Measurements from ENCODE around the gene SLC25A25. TPM values are rescaled to one million over a fixed set of nuclear protein-coding genes. Genes with fewer than 3 reads are reported as not detected.
A peak's percentile ranks its signal among the peaks of the same experiment; 100 is the strongest.

Gene SLC25A25
- total RNA-seq, 3 donors from 2014 or later (not counting 1 experiment from before 2014, with no cell fraction given): 16.8 to 19.1 (median 18.9) TPM

DNA sequence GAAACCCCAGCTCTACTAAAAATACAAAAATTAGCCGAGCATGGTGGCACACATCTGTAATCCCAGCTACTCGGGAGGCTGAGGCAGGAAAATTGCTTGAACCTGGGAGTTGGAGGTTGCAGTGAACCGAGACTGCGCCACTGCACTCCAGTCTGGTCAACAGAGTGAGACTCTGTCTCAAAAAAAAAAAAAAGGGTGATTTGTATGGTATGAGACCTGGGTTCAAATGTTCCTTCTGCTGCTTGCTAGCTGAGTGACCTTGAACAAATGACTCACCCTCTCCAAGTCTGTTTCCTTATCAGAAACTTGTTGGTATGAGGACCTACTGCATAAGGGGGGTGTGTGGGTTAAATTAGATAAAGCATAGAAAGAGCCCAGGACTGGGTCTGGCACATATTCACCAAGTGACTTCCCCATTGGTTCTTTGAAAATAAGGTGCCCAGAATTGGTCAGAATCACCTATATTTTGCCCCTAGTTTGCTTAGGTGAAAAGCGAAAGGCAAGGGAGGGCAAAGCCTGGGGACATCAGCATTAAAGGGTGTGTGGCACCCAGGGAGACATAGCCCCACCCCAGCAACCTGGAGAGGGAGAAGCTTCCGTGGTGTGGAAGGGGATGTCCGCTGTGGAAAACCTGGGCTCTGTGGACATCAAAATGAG, 9.9 kb downstream of the SLC25A25 start:
- no peaks in the 10 kb centered on the region for H3K36me3 Mint-ChIP-seq
- no peak overlapping the region for H3K27ac ChIP-seq (ENCODE audit: low read length)
- H3K9me3 ChIP-seq (ENCODE audit: control insufficient read depth, insufficient read depth, low read length): no peaks in the 10 kb centered on the region
- peak overlapping the region; percentile 49 to 62 for H3K27ac Mint-ChIP-seq
- ATAC-seq (no peak), DNase-seq (no peak)
- H3K27me3 Mint-ChIP-seq (ENCODE audit: low read depth in 2 of 2): no peaks in the 10 kb centered on the region
- TF ChIP-seq, protein P1, sequence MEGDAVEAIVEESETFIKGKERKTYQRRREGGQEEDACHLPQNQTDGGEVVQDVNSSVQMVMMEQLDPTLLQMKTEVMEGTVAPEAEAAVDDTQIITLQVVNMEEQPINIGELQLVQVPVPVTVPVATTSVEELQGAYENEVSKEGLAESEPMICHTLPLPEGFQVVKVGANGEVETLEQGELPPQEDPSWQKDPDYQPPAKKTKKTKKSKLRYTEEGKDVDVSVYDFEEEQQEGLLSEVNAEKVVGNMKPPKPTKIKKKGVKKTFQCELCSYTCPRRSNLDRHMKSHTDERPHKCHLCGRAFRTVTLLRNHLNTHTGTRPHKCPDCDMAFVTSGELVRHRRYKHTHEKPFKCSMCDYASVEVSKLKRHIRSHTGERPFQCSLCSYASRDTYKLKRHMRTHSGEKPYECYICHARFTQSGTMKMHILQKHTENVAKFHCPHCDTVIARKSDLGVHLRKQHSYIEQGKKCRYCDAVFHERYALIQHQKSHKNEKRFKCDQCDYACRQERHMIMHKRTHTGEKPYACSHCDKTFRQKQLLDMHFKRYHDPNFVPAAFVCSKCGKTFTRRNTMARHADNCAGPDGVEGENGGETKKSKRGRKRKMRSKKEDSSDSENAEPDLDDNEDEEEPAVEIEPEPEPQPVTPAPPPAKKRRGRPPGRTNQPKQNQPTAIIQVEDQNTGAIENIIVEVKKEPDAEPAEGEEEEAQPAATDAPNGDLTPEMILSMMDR (IDR thresholded peaks at IDR 0.05): no peak
- H3K9me3 Mint-ChIP-seq: no peaks in the 10 kb centered on the region
- H3K4me3 ChIP-seq (ENCODE audit: low read length): no peak overlapping the region
- H3K4me3 Mint-ChIP-seq: no peak overlapping the region
- H3K36me3 ChIP-seq (ENCODE audit: control insufficient read depth, insufficient read depth, low read length): no peaks in the 10 kb centered on the region
- intact Hi-C loops (cut with micrococcal nuclease): no loop called here
- 93% methylated on average over 5 of the region's 7 CpGs for WGBS (ENCODE audit: insufficient coverage)
- peaks cover 27 to 34% of the 10 kb centered on the region in 2 donors for H3K4me1 Mint-ChIP-seq
- no peaks in the 10 kb centered on the region for H3K27me3 ChIP-seq (ENCODE audit: control insufficient read depth, insufficient read depth, low read length)
- H3K4me1 ChIP-seq (ENCODE audit: control insufficient read depth, insufficient read depth, low read length): peaks cover 17% of the 10 kb centered on the region

DNA sequence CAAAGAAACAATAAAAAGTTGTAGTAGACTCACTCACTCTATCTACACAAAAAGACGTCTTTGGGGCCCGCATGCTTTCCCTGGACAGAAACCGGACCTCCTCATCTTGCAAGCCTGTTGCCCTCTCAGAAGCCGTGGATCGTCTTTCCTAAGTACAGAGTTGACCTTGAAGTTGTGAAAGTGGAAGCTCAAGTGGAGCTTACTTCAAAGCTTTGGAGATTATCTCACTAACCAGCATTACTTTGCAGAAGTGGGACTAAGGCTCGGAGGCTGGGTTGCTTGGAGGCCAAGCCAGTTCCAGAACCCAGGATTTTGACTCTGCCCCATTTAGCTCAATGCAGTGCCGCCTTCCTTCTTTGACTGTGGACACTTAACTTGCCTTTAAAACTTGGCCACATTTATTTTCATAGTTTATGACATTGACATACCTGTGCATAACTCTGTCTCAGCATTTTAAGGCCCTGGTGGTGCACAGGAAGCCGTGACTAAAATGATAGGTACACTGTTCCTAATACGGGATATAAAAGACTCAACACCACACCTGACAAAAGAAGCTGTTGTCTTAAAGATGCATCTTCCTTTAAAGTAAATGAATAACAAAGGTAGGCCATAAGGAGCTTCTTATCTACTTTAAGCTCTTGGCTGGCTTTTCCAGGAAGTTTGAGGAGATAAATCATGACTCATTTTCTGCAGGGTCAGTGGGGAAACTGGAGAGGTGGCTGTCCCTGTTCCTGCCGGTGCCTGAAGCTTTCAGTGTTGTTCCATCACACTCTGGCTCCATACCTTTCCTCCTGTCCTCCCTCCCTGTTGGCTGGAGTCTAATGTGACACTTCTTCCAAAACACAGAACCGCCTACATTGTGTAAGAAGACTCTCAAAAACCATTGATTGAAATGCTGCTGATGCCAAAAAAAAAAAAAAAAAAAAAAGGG, 10.7 kb downstream of the SLC25A25 start:
- Mint-ChIP-seq H3K9me3 (no peaks in the 10 kb centered on the region), H3K4me3 (no peak overlapping the region)

DNA sequence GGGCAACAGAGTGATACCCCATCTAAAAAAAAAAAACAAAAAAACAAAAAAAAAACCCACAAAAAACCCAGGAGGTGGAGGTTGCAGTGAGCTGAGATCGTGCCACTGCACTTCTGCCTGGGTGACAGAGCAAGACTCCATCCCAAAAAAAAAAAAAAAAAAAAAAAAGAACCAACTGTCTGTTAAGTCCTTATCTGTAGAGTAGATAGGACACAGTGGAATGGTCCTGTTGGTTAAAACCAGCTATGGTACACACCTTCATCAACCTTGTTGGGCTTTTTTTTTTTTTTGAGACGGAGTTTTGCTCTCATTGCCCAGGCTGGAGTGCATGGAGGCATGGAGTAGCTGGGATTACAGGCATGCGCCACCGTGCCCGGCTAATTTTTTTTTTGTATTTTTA, 12.2 kb downstream of the SLC25A25 start:
- H3K4me1 ChIP-seq (ENCODE audit: control insufficient read depth, insufficient read depth, low read length): peaks cover 7% of the 10 kb centered on the region
- TF ChIP-seq, protein P1 (IDR thresholded peaks at IDR 0.05): no peak
- no peaks in the 10 kb centered on the region for H3K36me3 ChIP-seq (ENCODE audit: control insufficient read depth, insufficient read depth, low read length)
- no peaks in the 10 kb centered on the region for H3K9me3 Mint-ChIP-seq
- no peaks in the 10 kb centered on the region for H3K27me3 Mint-ChIP-seq (ENCODE audit: low read depth in 2 of 2)
- intact Hi-C loops (cut with micrococcal nuclease): no loop called here
- no peak overlapping the region for H3K4me3 ChIP-seq (ENCODE audit: low read length)
- H3K27me3 ChIP-seq (ENCODE audit: control insufficient read depth, insufficient read depth, low read length): no peaks in the 10 kb centered on the region
- no peak for DNase-seq
- no peaks in the 10 kb centered on the region for H3K9me3 ChIP-seq (ENCODE audit: control insufficient read depth, insufficient read depth, low read length)
- no peak for ATAC-seq
- H3K27ac Mint-ChIP-seq: no peak overlapping the region
- H3K4me3 Mint-ChIP-seq: no peak overlapping the region
- no peak overlapping the region for H3K27ac ChIP-seq (ENCODE audit: low read length)
- 100% methylated on average over 3 of the region's 5 CpGs for WGBS (ENCODE audit: insufficient coverage)
- no peaks in the 10 kb centered on the region for H3K36me3 Mint-ChIP-seq
- H3K4me1 Mint-ChIP-seq: peaks cover 27 to 41% of the 10 kb centered on the region in 2 donors

More for the DNA sequence above, 10.7 kb downstream of the SLC25A25 start:
- Mint-ChIP-seq H3K27me3 (ENCODE audit: low read depth in 2 of 2) (no peaks in the 10 kb centered on the region), H3K4me1 (peaks cover 22 to 31% of the 10 kb centered on the region in 2 donors), H3K27ac (peak overlapping the region; percentile 49 to 62), H3K36me3 (no peaks in the 10 kb centered on the region)
- Histone ChIP-seq H3K36me3 (ENCODE audit: control insufficient read depth, insufficient read depth, low read length) (no peaks in the 10 kb centered on the region), H3K27ac (ENCODE audit: low read length) (no peak overlapping the region), H3K4me3 (ENCODE audit: low read length) (no peak overlapping the region), H3K4me1 (ENCODE audit: control insufficient read depth, insufficient read depth, low read length) (peaks cover 10% of the 10 kb centered on the region), H3K27me3 (ENCODE audit: control insufficient read depth, insufficient read depth, low read length) (no peaks in the 10 kb centered on the region), H3K9me3 (ENCODE audit: control insufficient read depth, insufficient read depth, low read length) (no peaks in the 10 kb centered on the region)
- 74% methylated on average over 10 of the region's 11 CpGs for WGBS (ENCODE audit: insufficient coverage)
- intact Hi-C loops (cut with micrococcal nuclease): no loop called here
- TF ChIP-seq, protein P1 (IDR thresholded peaks at IDR 0.05): no peak
- ATAC-seq: no peak
- no peak for DNase-seq
